AG08396 (cell line): ENCODE results near the gene PRKCI.
"Not testable (repeated sequence)": the region's sequence is repeated elsewhere in the genome, so short reads cannot be mapped to it uniquely, and the experiment has no call there.

Source experiments
- DNase-seq: peaks from one replicate; pipeline ENCODE4 v3.0.0; 2012; ENCODE audit warnings: low spot score, mixed read lengths

PRKCI gene

DNA sequence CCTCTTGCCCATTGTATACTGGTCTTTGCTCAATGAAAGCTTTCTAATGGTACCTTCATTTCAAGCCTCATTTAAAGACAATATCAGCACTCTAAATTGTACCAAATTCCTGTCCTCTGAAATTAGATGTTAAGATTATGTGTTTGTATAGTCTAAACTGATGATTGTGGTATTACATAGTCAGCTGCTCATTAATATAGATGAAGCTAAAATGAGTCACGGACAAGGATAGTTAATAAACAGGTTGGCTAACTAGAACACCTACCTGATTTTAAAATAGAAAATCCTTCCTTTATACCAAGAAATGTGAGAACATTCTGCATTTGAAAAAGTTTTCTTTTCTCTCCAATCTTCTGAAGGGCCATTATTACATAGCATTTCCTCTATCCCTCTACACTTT, 2.9 kb downstream of the PRKCI start:
- no peak for DNase-seq

DNA sequence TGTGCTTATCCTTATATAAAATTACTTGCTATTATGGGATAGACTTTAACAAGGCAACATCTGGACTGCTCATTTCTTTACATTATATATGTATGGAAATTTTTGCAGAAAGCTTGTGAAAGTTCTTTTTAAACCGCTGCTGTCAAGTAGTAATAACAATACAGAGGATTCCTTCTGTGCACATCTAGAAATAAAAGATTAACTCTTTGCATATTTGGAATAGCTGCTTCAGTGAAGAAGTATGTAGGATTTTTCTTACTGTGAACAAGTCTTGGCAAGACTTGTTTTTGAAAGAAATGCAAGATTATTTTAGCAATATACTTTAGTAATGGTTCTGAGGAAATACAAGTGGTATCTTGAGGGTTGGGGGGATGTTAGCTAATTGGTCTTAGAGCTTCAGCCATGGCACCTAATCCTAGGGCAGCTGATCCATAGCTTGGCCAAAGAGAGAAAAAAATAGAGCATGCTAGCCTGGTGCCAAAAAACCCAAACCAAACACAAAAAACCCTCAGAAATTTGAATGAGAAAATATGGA, 4.3 kb downstream of the PRKCI start:
- peak; percentile 29 for DNase-seq

DNA sequence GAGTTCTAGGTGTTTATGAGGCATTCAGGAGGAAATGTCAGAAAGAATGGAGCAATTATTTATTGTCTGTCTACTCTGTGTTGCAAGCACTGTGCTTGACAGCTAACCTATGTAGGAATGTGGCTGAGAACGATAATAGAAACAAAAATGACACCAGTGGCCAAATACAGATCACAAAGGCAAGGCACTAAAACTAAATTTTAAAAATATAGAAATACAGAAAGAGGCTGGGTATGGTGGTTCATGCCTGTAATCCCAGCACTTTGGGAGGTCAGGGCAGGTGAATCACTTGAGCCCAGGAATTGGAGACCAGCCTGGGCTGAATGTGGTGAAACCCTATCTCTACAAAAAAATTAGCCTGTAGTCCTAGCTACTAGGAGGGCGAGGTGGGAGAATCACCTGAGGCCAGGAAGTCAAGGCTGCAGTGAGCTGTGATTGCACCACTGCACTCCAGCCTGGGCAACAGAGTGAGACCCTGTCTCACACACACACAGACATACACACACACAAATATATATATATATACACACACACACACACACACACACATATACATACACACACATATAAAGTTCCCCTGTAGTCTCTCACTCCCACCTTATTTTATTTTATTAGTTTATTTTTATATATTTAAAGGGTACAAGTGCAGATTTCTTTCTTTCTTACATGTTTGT, 6.0 kb downstream of the PRKCI start:
- peak; percentile 20 for DNase-seq

DNA sequence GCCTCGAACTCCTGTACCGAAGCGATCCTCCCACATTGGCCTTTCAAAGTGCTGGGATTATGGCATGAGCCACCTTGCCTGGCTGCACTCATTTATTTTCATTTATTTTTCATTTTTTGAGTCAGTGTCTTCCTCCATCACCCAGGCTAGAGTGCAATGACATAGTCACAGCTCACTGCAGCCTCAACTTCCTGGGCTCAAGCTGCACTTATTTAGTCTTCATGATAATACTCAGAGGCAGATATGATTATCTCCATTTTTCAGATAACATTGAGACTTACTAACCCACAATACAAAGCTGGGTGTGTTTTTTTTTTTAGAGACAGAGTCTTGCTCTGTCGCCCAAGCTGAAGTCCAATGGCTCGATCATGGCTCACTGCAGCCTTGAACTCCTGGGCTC, 10.0 kb downstream of the PRKCI start:
- DNase-seq: no peak

DNA sequence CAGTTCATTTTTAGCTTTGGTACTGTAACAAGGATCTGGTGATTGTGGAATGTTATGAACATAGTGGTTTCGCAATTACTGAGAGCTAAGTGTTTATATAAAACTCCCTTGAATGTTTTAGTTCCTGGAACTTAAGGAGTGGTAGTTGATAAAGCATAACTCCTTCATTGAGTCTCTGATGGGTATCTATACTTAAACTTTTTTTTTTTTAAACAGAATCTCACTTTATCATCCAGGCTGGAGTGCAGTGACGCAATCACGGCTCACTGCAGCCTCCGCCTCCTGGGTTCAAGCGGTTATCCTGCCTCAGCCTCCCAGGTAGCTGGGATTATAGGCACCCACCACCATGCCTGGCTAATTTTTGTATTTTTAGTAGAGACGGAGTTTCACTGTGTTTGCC, 11.3 kb downstream of the PRKCI start:
- peak; percentile 42 for DNase-seq

DNA sequence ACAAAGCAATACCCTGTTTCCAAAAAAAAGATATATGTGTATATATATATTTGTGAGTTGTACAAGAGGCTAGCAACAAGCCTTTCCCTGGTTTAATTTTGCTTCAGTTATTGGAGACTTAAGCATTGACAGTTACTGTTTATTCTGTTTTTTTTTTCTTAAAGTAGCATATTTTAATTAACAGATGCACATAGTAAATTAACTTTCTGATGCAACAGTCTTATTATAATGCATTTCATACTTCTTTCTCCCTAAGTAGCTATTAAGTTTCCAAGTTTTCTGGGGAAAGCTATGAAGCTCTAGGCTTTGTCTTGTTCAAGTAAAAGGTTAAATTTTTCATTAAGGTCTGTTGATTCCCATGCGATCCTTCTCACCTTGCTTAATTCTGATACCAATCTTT, 17.9 kb downstream of the PRKCI start:
- DNase-seq: no peak

DNA sequence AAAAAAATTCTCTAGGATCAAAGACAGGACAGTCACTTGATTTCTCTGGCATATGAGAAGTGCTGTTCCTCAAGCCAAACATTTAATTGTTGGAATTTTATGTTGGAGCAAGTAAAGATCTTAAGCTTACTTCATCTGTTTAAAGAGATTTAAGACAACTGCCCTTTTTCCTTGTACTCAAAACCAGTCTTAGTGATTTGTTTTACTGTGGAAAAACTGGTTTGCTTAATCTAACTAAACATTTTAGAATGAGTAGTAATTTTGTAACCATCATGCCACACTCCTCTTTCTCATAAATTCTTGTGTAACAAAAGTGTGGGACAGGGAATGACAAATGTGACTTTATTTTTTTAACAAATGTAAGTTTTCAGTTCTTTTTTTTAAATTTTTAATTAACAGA, 18.4 kb downstream of the PRKCI start:
- DNase-seq: no peak

DNA sequence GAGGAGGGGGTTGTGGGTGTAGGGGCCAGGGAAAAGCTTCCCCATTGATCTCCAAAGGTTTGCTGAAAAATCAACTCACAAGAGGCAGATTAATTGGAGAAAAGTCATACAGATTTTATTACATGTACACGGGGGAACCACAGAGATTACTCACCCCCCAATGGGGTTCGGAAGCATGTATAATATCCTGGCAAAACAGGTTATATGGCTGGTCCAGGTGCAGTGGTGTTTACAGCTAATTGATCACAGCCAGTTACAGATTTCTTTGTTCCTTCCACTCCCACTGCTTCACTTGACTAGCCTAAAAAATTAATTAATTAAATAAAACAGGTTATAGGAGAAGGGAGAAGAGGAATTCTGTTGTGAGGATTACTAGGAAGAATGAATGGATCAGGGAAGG, 22.4 kb downstream of the PRKCI start:
- DNase-seq: no peak

DNA sequence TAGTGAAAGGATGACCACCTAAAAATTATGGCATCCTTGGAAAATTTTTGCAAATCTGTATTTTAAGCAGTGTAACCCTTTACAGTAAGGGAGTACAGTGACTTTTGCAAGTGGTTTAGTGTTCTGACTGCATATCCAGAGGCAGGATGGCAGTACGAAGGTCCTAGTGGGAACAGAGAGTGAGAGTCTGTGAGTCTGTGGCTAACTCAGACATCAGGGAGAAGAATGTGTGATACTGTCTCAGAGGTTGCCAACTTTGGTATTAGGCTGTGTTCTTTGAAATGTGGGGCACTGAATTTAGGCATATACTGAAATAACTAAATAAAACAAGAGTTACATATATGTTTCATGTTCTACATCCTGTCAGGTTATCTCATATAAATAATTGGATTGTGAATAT, 25.7 kb downstream of the PRKCI start:
- no peak for DNase-seq

DNA sequence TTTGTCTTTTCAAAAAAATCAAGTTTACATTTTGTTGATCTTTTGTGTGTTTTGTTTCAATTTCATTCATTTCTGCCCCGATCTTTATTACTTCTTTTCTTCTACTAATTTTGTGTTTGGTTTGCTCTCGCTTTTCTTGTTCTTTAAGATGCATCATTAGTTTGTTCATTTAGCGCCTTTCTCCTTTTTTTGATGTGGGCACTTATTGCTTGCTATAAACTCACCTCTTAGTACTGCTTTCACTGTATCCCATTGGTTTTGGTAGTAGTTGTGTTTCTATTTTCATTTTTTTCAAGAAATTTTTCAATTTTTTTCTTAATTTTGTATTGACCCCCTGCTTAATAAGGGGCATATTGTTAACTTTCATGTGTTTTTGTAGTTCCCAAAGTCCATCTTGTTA, 34.4 kb downstream of the PRKCI start:
- no peak for DNase-seq

DNA sequence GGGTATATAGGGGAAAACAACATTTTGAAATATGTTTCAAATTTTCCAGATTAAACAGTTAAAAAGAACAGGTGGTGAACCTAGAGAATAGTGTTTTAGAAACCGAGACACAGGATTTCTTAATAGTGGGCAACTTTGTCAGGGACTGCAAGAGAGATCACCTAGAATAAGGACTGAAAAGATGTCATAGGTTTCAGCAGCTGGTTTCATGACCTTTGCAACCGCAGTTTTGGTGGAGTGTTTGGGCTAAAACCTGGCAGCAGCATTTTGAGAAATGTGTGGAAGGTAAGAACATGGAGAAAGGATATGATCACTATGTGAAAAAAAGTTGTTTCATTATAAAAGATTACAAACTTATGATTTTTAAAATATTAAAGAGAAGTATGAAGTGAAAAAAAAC, 34.9 kb downstream of the PRKCI start:
- no peak for DNase-seq

DNA sequence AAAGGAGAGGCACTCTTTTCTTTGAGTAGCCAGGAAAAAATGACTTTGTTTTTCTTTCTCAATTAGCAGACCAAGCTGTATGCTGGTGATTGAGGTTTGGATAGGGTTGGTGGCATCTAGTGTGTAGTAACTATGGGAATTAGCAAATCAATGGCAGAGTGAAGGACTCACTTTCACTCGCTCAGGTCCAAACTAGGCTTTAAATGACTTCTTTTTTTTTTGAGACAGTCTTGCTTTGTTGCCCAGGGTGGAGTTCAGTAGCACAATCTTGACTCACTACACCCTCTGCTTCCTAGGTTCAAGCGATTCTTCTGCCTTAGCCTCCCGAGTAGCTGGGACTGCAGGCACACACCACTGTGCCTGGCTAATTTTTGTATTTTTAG, 35.9 kb downstream of the PRKCI start:
- DNase-seq: no peak

DNA sequence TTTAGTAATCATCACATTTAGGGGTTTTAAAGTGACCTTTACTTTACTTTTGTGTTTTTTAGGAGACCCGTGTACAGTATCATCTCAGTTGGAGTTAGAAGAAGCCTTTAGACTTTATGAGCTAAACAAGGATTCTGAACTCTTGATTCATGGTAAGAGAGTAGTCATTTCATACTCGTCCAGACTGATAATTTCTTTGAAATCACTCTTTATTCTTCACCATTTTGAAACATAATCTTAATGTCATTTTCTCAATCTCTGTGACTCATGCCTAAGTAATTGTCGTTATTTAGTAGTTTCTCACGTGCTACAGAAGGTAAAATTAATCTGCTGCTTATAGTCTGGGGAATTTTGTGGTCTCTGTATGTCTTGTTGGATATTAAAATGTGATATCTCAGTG, 37.7 kb downstream of the PRKCI start:
- DNase-seq: no peak

DNA sequence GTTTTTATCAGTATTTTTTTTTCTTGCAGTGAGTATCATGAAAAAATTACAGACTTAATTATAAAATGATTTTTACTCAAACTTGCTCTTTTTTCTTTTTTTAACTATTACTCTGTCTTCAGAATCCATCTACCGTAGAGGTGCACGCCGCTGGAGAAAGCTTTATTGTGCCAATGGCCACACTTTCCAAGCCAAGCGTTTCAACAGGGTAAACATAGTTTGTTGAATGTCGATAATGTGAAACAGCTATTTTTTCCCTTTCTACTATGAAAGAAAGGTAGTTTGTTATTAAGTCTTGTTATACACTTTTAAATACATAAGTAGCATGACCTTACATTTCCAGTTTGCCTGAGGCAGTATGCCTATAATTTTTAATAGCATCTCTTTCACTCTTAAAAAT, 45.6 kb downstream of the PRKCI start:
- DNase-seq: no peak

DNA sequence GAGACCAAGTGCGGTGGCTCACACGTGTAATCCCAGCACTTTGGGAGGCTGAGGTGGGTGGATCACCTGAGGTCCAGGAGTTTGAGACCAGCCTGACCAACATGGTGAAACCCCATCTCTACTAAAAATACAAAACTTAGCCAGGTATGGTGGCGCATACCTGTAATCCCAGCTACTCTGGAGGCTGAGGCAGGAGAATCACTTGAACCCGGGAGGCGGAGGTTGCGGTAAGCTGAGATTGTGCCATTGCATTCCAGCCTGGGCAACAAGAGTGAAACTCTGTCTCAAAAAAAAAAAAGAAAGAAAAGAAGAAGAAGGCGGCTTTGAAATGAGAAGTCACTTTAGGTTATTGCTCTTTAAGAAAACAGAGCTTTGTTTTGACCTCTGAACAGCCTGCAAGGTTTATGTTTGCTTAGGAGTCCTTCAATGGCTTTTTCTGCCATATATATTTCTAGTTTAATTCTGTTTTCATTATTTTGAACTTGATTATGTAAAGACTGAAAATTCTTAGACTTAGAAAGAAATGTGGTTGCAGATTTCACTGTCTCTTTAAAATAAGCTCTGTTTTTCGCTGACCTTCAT, 47.5 kb downstream of the PRKCI start:
- not testable (repeated sequence) for DNase-seq

DNA sequence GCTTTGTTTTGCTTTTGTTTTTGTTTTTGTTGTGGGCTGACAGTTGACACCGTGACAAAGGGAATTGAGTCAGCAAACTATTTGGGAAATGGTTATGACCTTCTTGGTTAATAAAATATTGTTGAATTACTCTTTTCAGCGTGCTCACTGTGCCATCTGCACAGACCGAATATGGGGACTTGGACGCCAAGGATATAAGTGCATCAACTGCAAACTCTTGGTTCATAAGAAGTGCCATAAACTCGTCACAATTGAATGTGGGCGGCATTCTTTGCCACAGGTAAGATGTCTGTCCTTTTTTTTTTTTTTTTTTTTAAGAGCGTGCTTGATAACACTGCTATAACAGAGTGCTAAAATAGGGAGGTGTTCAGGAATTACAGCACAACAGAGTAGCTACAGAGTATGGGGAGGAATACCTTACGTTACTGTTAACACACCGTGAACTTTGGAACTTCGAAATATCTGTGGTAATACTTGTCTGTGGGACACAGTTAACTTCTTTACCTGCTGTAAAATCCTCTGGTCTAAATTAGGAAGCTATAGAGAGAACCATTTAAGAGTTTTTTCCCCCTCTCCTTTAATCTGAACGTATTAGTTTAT, 48.2 kb downstream of the PRKCI start:
- DNase-seq: no peak

DNA sequence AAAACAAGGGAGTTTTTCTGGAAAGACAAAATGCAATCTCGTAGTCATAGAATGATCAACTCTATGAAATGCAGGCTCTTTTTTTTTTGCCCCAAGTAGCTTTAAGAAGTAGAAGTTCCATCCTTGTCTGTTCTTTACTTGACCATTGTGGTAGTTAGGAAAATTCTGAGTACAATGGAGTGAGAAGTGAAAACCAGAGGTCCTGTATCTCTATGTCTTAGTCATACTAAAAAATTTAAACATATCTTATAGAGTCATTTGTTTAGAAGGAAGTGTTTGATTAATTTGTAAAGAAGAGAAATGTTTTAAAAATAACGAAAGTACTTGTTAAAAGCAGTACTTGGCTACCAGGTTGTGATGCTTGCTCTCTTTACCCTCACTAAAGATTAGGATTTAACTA, 52.4 kb downstream of the PRKCI start:
- DNase-seq: no peak

DNA sequence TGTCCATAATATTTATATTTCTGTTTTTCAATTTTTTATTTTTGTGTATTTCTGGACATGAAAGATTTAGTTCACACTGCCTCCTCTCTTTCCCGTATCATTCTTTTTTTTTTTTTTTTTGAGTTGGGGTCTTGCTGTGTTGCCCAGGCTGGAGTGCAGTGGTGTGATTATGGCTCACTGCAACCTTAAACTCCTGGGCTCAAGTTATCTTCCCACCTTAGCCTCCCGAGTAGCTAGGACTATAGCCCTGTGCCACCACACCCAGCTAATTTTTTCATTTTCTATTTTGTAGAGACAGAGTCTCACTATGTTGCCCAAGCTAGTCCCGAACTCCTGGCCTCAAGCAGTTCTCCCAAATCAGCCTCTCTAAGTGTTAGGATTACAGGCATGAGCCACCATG, 53.6 kb downstream of the PRKCI start:
- no peak for DNase-seq

DNA sequence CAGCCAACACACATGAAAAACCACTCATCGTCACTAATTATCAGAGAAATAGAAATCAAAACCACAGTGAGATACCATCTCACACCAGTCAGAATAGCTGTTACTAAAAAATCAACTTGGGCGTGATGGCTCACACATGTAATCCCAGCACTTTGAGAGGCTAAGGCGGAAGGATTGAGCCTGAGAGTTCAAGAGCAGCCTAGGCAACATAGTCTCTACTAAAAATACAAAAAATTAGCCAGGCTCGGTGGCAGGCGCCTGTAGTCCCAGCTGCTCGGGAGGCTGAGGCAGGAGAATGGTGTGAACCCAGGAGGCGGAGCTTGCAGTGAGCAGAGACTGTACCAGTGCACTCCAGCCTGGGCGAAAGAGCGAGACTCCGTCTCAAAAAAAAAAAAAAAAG, 55.1 kb downstream of the PRKCI start:
- DNase-seq: not testable (repeated sequence)

DNA sequence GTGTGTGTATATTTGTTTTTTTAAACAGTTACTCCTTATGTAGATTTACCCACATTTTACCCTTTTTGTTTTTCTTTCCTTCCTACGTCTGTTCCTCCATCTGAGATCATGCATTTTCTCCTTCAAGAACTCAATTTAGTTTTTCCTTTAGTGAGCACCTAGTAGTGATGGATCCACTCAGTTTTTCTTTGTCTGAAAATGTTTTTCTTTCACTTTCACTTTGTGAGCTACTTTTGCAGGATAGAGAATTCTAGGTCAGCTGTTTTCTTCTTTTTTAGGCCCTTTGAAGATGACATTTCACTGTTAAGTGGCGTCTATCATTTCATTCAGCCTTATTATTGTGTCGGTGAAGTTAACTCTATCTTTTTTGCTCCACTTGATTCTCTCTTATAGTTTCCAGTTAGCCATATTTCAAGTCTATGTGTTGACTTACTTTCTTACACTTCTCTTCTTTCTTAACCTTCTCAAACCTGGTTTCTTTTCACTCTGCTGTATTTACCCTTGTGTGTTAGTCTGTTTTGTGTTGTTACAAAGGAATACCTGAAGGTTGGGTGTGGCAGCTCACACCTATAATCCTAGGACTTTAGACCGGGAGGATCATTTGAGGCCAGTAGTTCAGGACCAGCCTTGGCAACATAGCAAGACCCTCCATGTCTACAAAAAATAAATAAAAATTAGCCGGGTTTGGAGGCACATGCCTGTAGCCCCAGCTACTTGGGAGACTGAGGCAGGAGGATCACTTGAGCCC, 55.8 kb downstream of the PRKCI start:
- peak; percentile 5 for DNase-seq

DNA sequence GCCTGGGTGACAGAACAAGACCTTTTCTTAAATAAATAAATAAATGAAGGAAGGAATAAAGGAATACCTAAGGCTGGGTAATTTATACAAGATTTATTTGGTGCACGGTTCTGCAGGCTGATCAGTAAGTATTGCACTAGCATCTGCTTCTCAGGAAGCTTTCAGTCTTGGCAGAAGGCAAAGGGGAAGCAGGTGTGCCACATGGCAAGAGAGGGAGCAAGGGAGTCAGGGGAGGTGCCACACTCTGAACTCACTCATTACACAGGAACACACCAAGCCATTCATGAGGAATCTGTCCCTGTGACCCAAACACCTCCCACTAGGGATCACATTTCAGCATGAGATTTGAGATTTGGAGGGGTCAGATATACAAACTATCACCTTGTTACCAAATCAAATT, 56.4 kb downstream of the PRKCI start:
- DNase-seq: no peak

DNA sequence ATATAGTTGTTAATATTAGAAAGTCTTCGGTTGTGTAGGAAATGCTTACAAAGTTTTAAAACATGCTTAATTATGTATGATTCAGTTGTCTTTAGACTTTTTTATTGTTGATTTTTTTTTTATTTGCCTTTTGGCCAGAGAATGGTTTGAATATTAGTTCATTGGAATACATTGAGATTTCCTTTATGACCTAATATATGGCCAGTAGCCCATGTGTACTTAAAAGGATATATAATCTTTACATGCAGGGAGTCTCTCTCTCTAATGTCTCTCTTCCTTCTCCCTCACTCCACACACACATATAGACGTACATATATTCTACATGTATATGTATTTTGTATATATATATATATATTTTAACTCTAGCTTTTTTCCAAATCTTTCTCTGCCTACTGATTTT, 68.0 kb downstream of the PRKCI start:
- DNase-seq: no peak

DNA sequence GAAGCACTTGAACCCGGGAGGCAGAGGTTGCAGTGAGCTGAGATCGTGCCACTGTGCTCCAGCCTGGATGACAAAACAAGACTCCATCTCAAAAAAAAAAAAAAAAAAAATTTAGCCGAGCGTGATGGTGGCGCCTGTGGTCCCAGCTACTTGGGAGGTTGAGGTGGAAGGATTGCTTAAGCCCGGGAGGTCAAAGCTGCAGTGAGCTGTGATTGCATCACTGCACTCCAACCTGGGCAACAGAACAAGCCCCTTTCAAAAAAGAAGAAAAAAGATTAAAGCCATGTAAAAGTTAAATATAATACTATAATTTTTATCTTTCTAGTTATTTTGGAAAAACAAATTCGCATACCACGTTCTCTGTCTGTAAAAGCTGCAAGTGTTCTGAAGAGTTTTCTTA, 73.4 kb downstream of the PRKCI start:
- no peak for DNase-seq
